Activated naive CD8-positive, alpha-beta T cell treated with anti-CD3 and anti-CD28 coated beads for 36 hours (primary cell): ENCODE data around the gene MFSD12. TPM values are rescaled to one million over a fixed set of nuclear protein-coding genes. Genes with fewer than 3 reads are reported as not detected.
"Not testable (repeated sequence)": the region's sequence is repeated elsewhere in the genome, so short reads cannot be mapped to it uniquely, and the experiment has no call there.

Source experiments
- DNase-seq: peaks from one replicate; pipeline ENCODE4 v3.0.0; 2021
- H3K27ac Mint-ChIP-seq: one replicate; pipeline ENCODE4 v1.8.0; 2022; ENCODE audit warnings: mild to moderate bottlenecking, moderate library complexity, mixed read lengths
- H3K27me3 Mint-ChIP-seq: one replicate; pipeline ENCODE4 v1.8.0; 2022; ENCODE audit warnings: mild to moderate bottlenecking, mixed read lengths
- H3K36me3 Mint-ChIP-seq: one replicate; pipeline ENCODE4 v1.8.0; 2021; ENCODE audit warnings: mild to moderate bottlenecking, mixed read lengths
- H3K4me1 Mint-ChIP-seq: one replicate; pipeline ENCODE4 v1.8.0; 2021; ENCODE audit warnings: mixed read lengths
- H3K4me3 Mint-ChIP-seq: one replicate; pipeline ENCODE4 v1.8.0; 2022; ENCODE audit warnings: mild to moderate bottlenecking, moderate library complexity, mixed read lengths
- H3K9me3 Mint-ChIP-seq: one replicate; pipeline ENCODE4 v1.8.0; 2022; ENCODE audit warnings: mixed read lengths
- total RNA-seq, 2 experiments: library from RNA; stranded (reverse); gene quantifications; one replicate each; pipeline ENCODE4 v1.2.3, GENCODE V29; 2021

The MFSD12 gene
- total RNA-seq, 2 experiments from 2014 or later, result 73.2 to 76.1 TPM

GRCh38 chr19:3538258-3538929, 19.0 kb downstream of the MFSD12 start:
- DNase-seq, result no peak

GRCh38 chr19:3537438-3538240, 19.7 kb downstream of the MFSD12 start:
- Mint-ChIP-seq H3K27ac (peak overlapping the region; percentile 60), H3K4me3 (no peak overlapping the region), H3K27me3 (no peaks in the 10 kb centered on the region), H3K9me3 (no peaks in the 10 kb centered on the region), H3K4me1 (no peaks in the 10 kb centered on the region), H3K36me3 (peaks cover 10% of the 10 kb centered on the region)
- DNase-seq, result no peak

More at GRCh38 chr19:3538258-3538929, 19.0 kb downstream of the MFSD12 start:
- Mint-ChIP-seq H3K27me3 (no peaks in the 10 kb centered on the region), H3K4me1 (no peaks in the 10 kb centered on the region), H3K4me3 (no peak overlapping the region), H3K36me3 (peaks cover 10% of the 10 kb centered on the region), H3K27ac (no peak overlapping the region), H3K9me3 (no peaks in the 10 kb centered on the region)

GRCh38 chr19:3537101-3537437, 20.3 kb downstream of the MFSD12 start:
- Mint-ChIP-seq H3K36me3 (peaks cover 12% of the 10 kb centered on the region), H3K4me3 (no peak overlapping the region), H3K4me1 (no peaks in the 10 kb centered on the region), H3K9me3 (no peaks in the 10 kb centered on the region), H3K27me3 (no peaks in the 10 kb centered on the region), H3K27ac (no peak overlapping the region)
- no peak for DNase-seq

DNA sequence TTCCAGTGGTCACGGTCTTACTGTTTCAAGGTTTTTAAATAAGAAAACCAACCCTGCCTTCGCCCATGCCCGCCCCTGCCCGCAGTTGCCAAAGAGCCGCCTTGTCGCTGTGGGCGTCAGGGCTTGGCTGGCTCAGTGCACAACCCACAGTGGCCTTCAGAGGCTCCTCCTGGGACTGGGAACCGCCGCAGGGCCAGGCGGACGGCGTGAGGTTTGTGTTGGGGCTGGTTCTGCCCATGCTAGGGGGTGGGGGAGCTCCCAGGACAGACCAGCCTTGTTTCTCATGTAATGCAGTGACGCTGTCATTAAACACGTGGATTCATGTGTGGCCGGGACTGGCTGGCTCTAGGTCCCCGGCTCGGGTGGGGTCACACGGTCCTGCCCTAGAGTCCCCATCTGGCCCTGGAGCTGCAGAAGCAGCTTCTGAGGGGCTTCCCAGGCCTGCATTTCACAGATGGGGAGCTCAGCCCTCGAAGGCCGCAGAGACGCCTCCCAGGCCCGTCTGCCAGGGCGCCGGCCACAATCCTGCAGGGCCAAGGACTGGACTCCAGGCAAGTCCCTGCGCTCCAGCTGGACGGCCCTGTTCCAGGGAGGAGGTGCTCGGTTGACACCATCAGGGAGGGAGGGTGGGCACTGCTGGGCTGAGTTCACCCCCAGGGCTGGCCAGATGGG, 20.8 kb downstream of the MFSD12 start:
- no peak for DNase-seq

DNA sequence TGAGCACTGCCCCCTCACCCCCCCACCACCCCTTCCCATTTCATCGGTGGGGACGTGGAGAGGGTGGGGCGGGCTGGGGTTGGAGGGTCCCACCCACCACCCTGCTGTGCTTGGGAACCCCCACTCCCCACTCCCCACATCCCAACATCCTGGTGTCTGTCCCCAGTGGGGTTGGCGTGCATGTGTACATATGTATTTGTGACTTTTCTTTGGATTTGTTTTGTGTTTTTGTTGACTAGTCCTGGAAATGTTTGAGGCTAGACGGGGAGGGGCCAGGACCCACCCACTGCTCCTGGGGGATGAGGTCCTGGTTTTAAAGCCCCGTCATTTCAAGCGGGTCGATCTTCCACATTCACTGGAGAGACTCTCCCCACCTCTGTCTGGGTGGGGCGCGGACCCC, 21.4 kb downstream of the MFSD12 start:
- DNase-seq, result no peak
- no peak overlapping the region for H3K27ac Mint-ChIP-seq
- H3K27me3 Mint-ChIP-seq, result no peaks in the 10 kb centered on the region
- H3K36me3 Mint-ChIP-seq, result peaks cover 16% of the 10 kb centered on the region
- no peak overlapping the region for H3K4me3 Mint-ChIP-seq
- H3K4me1 Mint-ChIP-seq, result no peaks in the 10 kb centered on the region
- no peaks in the 10 kb centered on the region for H3K9me3 Mint-ChIP-seq

More for the DNA sequence above, 20.8 kb downstream of the MFSD12 start:
- Mint-ChIP-seq H3K27ac (no peak overlapping the region), H3K27me3 (no peaks in the 10 kb centered on the region), H3K36me3 (peaks cover 12% of the 10 kb centered on the region), H3K9me3 (no peaks in the 10 kb centered on the region), H3K4me3 (no peak overlapping the region), H3K4me1 (no peaks in the 10 kb centered on the region)

DNA sequence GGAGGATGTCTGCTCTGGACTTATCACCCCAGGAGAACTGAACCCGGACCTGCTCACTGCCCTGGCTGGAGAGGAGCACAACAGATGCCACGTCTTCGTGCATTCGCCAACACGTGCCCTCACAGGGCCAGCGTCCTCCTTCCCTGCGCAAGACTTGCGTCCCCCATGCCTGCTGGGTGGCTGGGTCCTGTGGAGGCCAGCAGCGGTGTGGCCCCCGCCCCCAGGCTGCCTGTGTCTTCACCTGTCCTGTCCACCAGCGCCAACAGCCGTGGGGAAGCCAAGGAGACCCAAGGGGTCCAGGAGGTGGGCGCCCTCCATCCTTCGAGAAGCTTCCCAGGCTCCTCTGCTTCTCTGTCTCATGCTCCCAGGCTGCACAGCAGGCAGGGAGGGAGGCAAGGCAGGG, 21.8 kb downstream of the MFSD12 start:
- H3K36me3 Mint-ChIP-seq, result peaks cover 16% of the 10 kb centered on the region
- H3K27me3 Mint-ChIP-seq, result no peaks in the 10 kb centered on the region
- H3K27ac Mint-ChIP-seq, result no peak overlapping the region
- DNase-seq, result no peak
- no peak overlapping the region for H3K4me3 Mint-ChIP-seq
- H3K4me1 Mint-ChIP-seq, result no peaks in the 10 kb centered on the region
- no peaks in the 10 kb centered on the region for H3K9me3 Mint-ChIP-seq

GRCh38 chr19:3535235-3535535, 22.2 kb downstream of the MFSD12 start:
- H3K4me1 Mint-ChIP-seq, result no peaks in the 10 kb centered on the region
- no peaks in the 10 kb centered on the region for H3K9me3 Mint-ChIP-seq
- H3K36me3 Mint-ChIP-seq, result peaks cover 16% of the 10 kb centered on the region
- no peak overlapping the region for H3K4me3 Mint-ChIP-seq
- H3K27ac Mint-ChIP-seq, result no peak overlapping the region
- no peak for DNase-seq
- no peaks in the 10 kb centered on the region for H3K27me3 Mint-ChIP-seq

DNA sequence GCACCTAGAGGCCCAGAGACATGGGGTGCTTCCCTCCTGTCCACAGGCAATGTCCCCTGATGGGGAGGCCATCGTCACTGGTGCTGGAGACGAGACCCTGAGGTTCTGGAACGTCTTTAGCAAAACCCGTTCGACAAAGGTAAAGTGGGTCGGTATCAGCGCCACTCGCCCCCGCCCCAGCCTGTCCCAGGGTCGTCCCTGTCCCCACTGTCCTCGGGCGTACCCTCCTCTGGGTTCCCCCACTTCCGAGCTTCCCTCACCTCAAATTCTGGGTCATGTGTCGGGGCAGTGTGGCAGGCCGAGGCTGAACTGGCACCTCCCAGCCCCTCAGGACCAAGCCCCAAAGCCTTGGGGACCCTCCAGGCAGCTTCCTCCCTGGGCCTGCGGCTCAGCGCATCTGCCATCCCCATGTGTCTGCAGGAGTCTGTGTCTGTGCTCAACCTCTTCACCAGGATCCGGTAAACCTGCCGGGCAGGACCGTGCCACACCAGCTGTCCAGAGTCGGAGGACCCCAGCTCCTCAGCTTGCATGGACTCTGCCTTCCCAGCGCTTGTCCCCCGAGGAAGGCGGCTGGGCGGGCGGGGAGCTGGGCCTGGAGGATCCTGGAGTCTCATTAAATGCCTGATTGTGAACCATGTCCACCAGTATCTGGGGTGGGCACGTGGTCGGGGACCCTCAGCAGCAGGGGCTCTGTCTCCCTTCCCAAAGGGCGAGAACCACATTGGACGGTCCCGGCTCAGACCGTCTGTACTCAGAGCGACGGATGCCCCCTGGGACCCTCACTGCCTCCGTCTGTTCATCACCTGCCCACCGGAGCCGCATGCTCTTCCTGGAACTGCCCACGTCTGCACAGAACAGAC, 22.8 kb downstream of the MFSD12 start:
- no peaks in the 10 kb centered on the region for H3K9me3 Mint-ChIP-seq
- H3K4me1 Mint-ChIP-seq, result no peaks in the 10 kb centered on the region
- H3K4me3 Mint-ChIP-seq, result no peak overlapping the region
- H3K27ac Mint-ChIP-seq, result peak overlapping the region; percentile 3
- H3K27me3 Mint-ChIP-seq, result no peaks in the 10 kb centered on the region
- no peak for DNase-seq
- H3K36me3 Mint-ChIP-seq, result peaks cover 12% of the 10 kb centered on the region

GRCh38 chr19:3533563-3534216, 23.7 kb downstream of the MFSD12 start:
- Mint-ChIP-seq H3K4me3 (no peak overlapping the region), H3K27me3 (no peaks in the 10 kb centered on the region), H3K9me3 (no peaks in the 10 kb centered on the region), H3K36me3 (peaks cover 8% of the 10 kb centered on the region), H3K4me1 (no peaks in the 10 kb centered on the region), H3K27ac (no peak overlapping the region)
- DNase-seq, result no peak

DNA sequence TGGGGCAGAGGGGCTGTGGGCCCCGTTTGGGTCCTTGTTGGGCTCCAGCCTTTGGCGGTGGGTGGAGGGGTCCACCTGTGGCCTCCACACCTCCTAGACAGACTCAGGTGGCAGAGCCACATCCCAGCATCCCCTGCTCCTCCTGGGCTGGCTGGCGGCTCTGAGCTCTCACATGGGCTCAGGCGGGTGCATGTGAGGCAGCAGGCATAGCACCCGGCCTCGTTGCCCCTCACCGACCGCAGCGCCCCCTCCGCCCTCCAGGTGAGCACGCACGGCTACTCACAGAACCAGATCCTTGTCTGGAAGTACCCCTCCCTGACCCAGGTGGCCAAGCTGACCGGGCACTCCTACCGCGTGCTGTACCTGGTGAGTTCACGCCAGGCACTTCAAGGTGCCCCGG, 24.4 kb downstream of the MFSD12 start:
- Mint-ChIP-seq H3K9me3 (no peaks in the 10 kb centered on the region), H3K4me3 (no peak overlapping the region), H3K4me1 (no peaks in the 10 kb centered on the region), H3K27me3 (no peaks in the 10 kb centered on the region), H3K36me3 (peaks cover 8% of the 10 kb centered on the region), H3K27ac (no peak overlapping the region)
- no peak for DNase-seq

DNA sequence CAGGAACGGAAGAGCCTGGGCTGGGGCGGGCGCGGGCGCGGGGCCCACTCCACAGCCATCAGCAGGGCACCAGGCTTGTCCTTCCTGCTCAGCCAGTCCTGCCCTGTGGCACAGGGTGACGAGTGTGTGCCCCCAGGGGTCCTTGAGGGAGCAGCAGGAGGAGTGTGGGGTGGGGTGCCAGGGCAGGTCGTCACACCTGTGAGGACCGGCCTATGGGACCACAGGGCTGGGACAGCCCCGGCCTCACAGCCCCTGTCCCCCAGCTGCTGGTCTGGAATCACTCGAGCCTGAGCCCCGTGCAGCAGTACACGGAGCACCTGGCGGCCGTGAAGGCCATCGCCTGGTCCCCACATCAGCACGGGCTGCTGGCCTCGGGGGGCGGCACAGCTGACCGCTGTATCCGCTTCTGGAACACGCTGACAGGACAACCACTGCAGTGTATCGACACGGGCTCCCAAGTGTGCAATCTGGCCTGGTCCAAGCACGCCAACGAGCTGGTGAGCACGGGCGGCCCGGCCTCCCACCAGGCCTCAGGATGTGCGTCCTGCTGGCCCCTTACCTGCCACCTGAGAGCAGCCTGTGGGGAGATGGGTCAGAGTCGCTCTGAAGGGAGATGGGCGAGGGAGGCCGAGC, 25.1 kb downstream of the MFSD12 start:
- Mint-ChIP-seq H3K36me3 (peaks cover 6% of the 10 kb centered on the region), H3K9me3 (no peaks in the 10 kb centered on the region), H3K4me1 (no peaks in the 10 kb centered on the region), H3K4me3 (no peak overlapping the region), H3K27ac (no peak overlapping the region), H3K27me3 (no peaks in the 10 kb centered on the region)
- DNase-seq, result no peak

- no peaks in the 10 kb centered on the region for H3K9me3 Mint-ChIP-seq
- H3K27ac Mint-ChIP-seq, result no peak overlapping the region
Observed at GRCh38 chr19:3531716-3532115, 25.7 kb downstream of the MFSD12 start.

DNA sequence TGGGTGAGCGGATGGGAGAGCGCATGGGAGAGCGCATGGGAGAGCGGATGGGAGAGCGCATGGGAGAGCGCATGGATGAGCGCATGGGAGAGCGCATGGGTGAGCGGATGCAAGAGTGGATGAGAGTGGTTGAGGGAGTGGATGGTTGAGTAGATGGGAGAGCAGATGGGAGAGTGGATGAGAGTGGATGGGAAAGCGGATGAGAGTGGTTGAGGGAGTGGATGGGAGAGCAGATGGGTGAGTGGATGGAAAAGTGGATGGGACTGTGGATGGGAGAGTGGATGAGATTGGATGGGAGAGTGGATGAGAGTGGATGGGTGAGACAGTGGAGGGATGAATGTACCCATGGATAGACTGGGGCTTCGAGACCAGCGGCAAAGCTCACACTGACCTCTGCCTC, 27.0 kb downstream of the MFSD12 start:
- Mint-ChIP-seq H3K4me1 (no peaks in the 10 kb centered on the region), H3K36me3 (peaks cover 8% of the 10 kb centered on the region), H3K27ac (no peak overlapping the region), H3K27me3 (no peaks in the 10 kb centered on the region), H3K9me3 (no peaks in the 10 kb centered on the region), H3K4me3 (no peak overlapping the region)
- DNase-seq, result no peak

More at GRCh38 chr19:3531716-3532115, 25.7 kb downstream of the MFSD12 start:
- no peak overlapping the region for H3K4me3 Mint-ChIP-seq
- no peaks in the 10 kb centered on the region for H3K4me1 Mint-ChIP-seq
- H3K36me3 Mint-ChIP-seq, result peaks cover 8% of the 10 kb centered on the region
- no peaks in the 10 kb centered on the region for H3K27me3 Mint-ChIP-seq
- DNase-seq, result no peak

DNA sequence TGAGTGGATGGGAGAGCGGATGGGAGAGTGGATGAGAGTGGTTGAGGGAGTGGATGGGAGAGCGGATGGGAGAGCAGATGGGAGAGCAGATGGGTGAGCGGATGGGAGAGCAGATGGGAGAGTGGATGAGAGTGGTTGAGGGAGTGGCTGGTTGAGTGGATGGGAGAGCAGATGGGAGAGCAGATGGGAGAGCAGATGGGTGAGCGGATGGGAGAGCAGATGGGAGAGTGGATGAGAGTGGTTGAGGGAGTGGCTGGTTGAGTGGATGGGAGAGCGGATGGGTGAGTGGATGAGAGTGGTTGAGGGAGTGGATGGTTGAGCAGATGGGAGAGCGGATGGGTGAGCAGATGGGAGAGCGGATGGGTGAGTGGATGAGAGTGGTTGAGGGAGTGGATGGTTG, 28.1 kb downstream of the MFSD12 start:
- not testable (repeated sequence) for H3K9me3 Mint-ChIP-seq, H3K27me3 Mint-ChIP-seq, H3K4me3 Mint-ChIP-seq, DNase-seq, H3K36me3 Mint-ChIP-seq, H3K4me1 Mint-ChIP-seq, H3K27ac Mint-ChIP-seq
